ENCODE results near the gene YIF1A.

DNA sequence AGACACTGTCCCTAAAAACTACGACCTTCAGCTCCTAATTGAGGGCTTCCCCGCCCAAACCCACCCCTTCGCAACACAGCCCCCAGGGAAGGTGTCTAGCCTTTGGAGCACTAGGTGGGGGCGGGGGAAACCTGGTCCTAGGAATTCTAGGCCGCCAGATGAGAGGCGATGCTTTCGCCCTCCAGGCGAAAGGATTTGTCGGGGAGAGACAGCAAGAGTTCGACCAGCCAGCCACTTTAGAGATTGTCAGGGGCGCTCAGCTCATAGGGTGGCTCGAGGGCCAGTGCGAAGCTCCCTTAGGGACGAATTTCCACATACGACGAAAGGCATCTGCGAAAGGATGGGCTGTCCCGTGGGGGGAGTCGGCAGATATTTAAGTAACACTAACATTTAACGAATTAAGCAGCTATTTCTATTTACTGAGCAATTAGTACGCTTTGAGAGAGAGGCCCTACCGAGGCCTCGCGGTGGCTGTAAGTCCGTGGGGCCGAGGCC lies 22.6 kb upstream of the YIF1A start:
- TF ChIP-seq GABPA (IDR thresholded peaks at IDR 0.05; ENCODE audit: low read depth) (no peak), RFX5 (IDR thresholded peaks at IDR 0.05; ENCODE audit: low read length) (no peak), CTCF (IDR thresholded peaks at IDR 0.05) (no peak)

All from SK-N-SH (cell line).